HCT116 (cell line): ENCODE data around the gene PELI1. TPM values are rescaled to one million over a fixed set of nuclear protein-coding genes. Genes with fewer than 3 reads are reported as not detected.

Source experiments
- ATAC-seq: fragments of 200-7000 bp; cut with Tn5 transposase; 2 replicates; pipeline ENCODE4 v1.9.1; 2020; ENCODE audit warnings: mild to moderate bottlenecking, moderate library complexity
- BruUV-seq: library from RNA; stranded (reverse); fragments of 400-500 nt; replicated peaks from 2 replicates; lab custom pipeline; 2021; lab: Mats Ljungman, UMichigan
- CTCF ChIA-PET: fragments of 300-600 bp; sonication (Branson Sonifier 250); formaldehyde crosslinking; loops from one replicate; lab custom pipeline; 2021; ENCODE audit warnings: antibody characterized with exemption; lab: Charles Lee
- POLR2A ChIA-PET: fragments of 300-600, 350-600 bp; sonication (Branson Sonifier 250); formaldehyde crosslinking; loops from one replicate; lab custom pipeline; 2021; ENCODE audit warnings: antibody characterized with exemption; lab: Charles Lee
- RAD21 ChIA-PET, 2 experiments: fragments of 300-600 bp; sonication (Branson Sonifier 250); formaldehyde crosslinking; loops; one replicate each; lab custom pipeline; 2023; ENCODE audit warnings: low total read pairs in 2 of 2; ENCODE audit not compliant: uncharacterized antibody in 2 of 2, unreplicated experiment in 2 of 2, low non-redundant PET in 1 of 2; lab: Charles Lee
- DNase-seq: peaks from one replicate; pipeline ENCODE4 v3.0.0-alpha.2; 2010; ENCODE audit warnings: low read depth, low spot score
- H2AFZ ChIP-seq: fragments of 200-600 bp; shearing (Covaris generic), sonication (generic); 2 replicates; pipeline ENCODE4 v1.6.1; 2017; ENCODE audit warnings: low read depth, mixed run types, mixed read lengths, antibody characterized with exemption, low read length; ENCODE audit not compliant: poor library complexity, severe bottlenecking
- H3K27ac ChIP-seq: 2 replicates; pipeline ENCODE4 v1.5.1; 2012; ENCODE audit warnings: low read depth, low read length
- H3K27me3 ChIP-seq: fragments of 200-600 bp; sonication (generic); 2 replicates; pipeline ENCODE4 v1.6.1; 2016; ENCODE audit warnings: mixed run types, low read length, mixed read lengths; ENCODE audit not compliant: insufficient read depth
- H3K36me3 ChIP-seq, 2 experiments: fragments of 200-500 bp in 1 of 2; fragments of 200-600 bp in 1 of 2; sonication (Bioruptor generic) in 1 of 2; sonication (generic) in 1 of 2; 2 replicates each; pipeline versions ENCODE4 v1.5.1 to v1.6.1; 2014 to 2016; ENCODE audit warnings: low read length in 2 of 2, inconsistent platforms in 1 of 2, mixed read lengths in 1 of 2, mixed run types in 1 of 2; ENCODE audit not compliant: insufficient read depth in 2 of 2, control insufficient read depth in 1 of 2
- H3K4me1 ChIP-seq, 2 experiments: fragments of 200-600 bp in 1 of 2; sonication (generic) in 1 of 2; 2 replicates each; pipeline versions ENCODE4 v1.5.1 to v1.6.1; 2012 to 2017; ENCODE audit warnings: low read length in 2 of 2, inconsistent platforms in 1 of 2, mild to moderate bottlenecking in 1 of 2, mixed read lengths in 1 of 2, mixed run types in 1 of 2, moderate library complexity in 1 of 2; ENCODE audit not compliant: insufficient read depth in 2 of 2, control insufficient read depth in 1 of 2
- H3K4me2 ChIP-seq: fragments of 200-600 bp; sonication (generic); 2 replicates; pipeline ENCODE4 v1.6.1; 2017; ENCODE audit warnings: mixed run types, low read length, mixed read lengths
- H3K4me3 ChIP-seq, 2 experiments: fragments of 200-600 bp in 1 of 2; sonication (generic) in 1 of 2; replicated peaks in 1 of 2; 2 replicates each; pipeline ENCODE4 v1.5.1; 2011 to 2016; ENCODE audit warnings: low read length in 2 of 2, control low read depth in 1 of 2, low read depth in 1 of 2, mild to moderate bottlenecking in 1 of 2, mixed read lengths in 1 of 2, mixed run types in 1 of 2
- H3K79me2 ChIP-seq: fragments of 200-600 bp; sonication (generic); 2 replicates; pipeline ENCODE4 v1.6.1; 2017; ENCODE audit warnings: mild to moderate bottlenecking, mixed run types, low read length, moderate library complexity, mixed read lengths; ENCODE audit not compliant: insufficient read depth
- H3K9ac ChIP-seq: fragments of 200-600 bp; sonication (generic); 2 replicates; pipeline ENCODE4 v1.6.1; 2016; ENCODE audit warnings: low read length, mixed read lengths
- H3K9me2 ChIP-seq: fragments of 200-600 bp; sonication (generic), shearing (Covaris generic); 2 replicates; pipeline ENCODE4 v1.6.1; 2017; ENCODE audit warnings: mixed run types, mild to moderate bottlenecking, moderate library complexity; ENCODE audit not compliant: insufficient read depth
- H3K9me3 ChIP-seq, 2 experiments: fragments of 200-500 bp in 1 of 2; fragments of 200-600 bp in 1 of 2; sonication (Bioruptor generic) in 1 of 2; sonication (generic) in 1 of 2; 2 replicates each; pipeline ENCODE4 v1.6.1; 2014 to 2017; ENCODE audit warnings: low read length in 2 of 2, mixed read lengths in 2 of 2, inconsistent platforms in 1 of 2, low read depth in 1 of 2, mild to moderate bottlenecking in 1 of 2, mixed run types in 1 of 2, moderate library complexity in 1 of 2; ENCODE audit not compliant: control insufficient read depth in 1 of 2, insufficient read depth in 1 of 2
- H4K20me1 ChIP-seq: fragments of 200-600 bp; sonication (generic), shearing (Covaris generic); 2 replicates; pipeline ENCODE4 v1.6.1; 2017; ENCODE audit warnings: mixed run types, mild to moderate bottlenecking, moderate library complexity; ENCODE audit not compliant: insufficient read depth
- CEBPB ChIP-seq: IDR thresholded peaks from 2 replicates; pipeline ENCODE4 v1.6.1; 2012; ENCODE audit warnings: low read depth
- CTCF ChIP-seq, 3 experiments: fragments of 200-600 bp in 1 of 3; sonication (generic) in 1 of 3; IDR thresholded peaks in 2 of 3; conservative IDR thresholded peaks in 1 of 3; 2 replicates each; pipeline ENCODE4 v1.5.1; 2012 to 2017; ENCODE audit warnings: low read depth in 2 of 3, low read length in 2 of 3, antibody characterized with exemption in 1 of 3, borderline replicate concordance in 1 of 3, control low read depth in 1 of 3, mild to moderate bottlenecking in 1 of 3, mixed read lengths in 1 of 3, mixed run types in 1 of 3, moderate library complexity in 1 of 3; ENCODE audit not compliant: insufficient read depth in 1 of 3
- EGR1 ChIP-seq: IDR thresholded peaks from 2 replicates; pipeline ENCODE4 v1.6.1; 2012; ENCODE audit warnings: low read depth
- ELF1 ChIP-seq: IDR thresholded peaks from 2 replicates; pipeline ENCODE4 v1.6.1; 2012; ENCODE audit warnings: low read depth, borderline replicate concordance
- EZH2 ChIP-seq: fragments of 200-600 bp; sonication (generic); IDR thresholded peaks from 2 replicates; pipeline ENCODE4 v1.6.1; 2017; ENCODE audit warnings: antibody characterized with exemption, mixed run types
- EZH2phosphoT487 ChIP-seq: fragments of 200-600 bp; IDR thresholded peaks from 2 replicates; pipeline ENCODE4 v1.6.1; 2018; ENCODE audit warnings: antibody characterized with exemption, borderline replicate concordance
- JUND ChIP-seq: IDR thresholded peaks from 2 replicates; pipeline ENCODE4 v1.6.1; 2012
- MAX ChIP-seq: IDR thresholded peaks from 2 replicates; pipeline ENCODE4 v1.6.1; 2012
- REST ChIP-seq: IDR thresholded peaks from 2 replicates; pipeline ENCODE4 v1.6.1; 2012; ENCODE audit warnings: low read depth
- SIN3A ChIP-seq: IDR thresholded peaks from 2 replicates; pipeline ENCODE4 v1.6.1; 2012; ENCODE audit warnings: low read depth
- SRF ChIP-seq: IDR thresholded peaks from 2 replicates; pipeline ENCODE4 v1.6.1; 2012; ENCODE audit warnings: low read depth
- ZBTB33 ChIP-seq: IDR thresholded peaks from 2 replicates; pipeline ENCODE4 v1.6.1; 2011; ENCODE audit warnings: mild to moderate bottlenecking, low read length, moderate library complexity; ENCODE audit not compliant: insufficient replicate concordance; ENCODE audit errors: extremely low read depth
- ZNF274 ChIP-seq: fragments of 200-500 bp; sonication (Bioruptor generic); IDR thresholded peaks from 2 replicates; pipeline ENCODE4 v1.6.1; 2014; ENCODE audit warnings: mild to moderate bottlenecking, low read depth, low read length, inconsistent platforms
- intact Hi-C: fragments of 100-400 bp; cut with micrococcal nuclease; formaldehyde crosslinking; loops from 2 replicates; pipeline ENCODE4 v1.10.0; 2022
- total RNA-seq: library from RNA; stranded (reverse); gene quantifications from one replicate; pipeline ENCODE4 v1.2.1, GENCODE V29; 2021; ENCODE audit not compliant: unreplicated experiment

The PELI1 gene
- total RNA-seq, 1 experiment from 2014 or later: 7.9 TPM

GRCh38 chr2:64192664-64193105 lies 48.5 kb upstream of the PELI1 start:
- Histone ChIP-seq H3K79me2 (no peaks in the 10 kb centered on the region), H3K4me3 (no peak overlapping the region), H3K9ac (no peak overlapping the region), H3K27ac (no peak overlapping the region), H4K20me1 (no peaks in the 10 kb centered on the region), H3K9me2 (no peaks in the 10 kb centered on the region), H3K9me3 (no peaks in the 10 kb centered on the region), H3K4me1 (no peaks in the 10 kb centered on the region), H2AFZ (no peak overlapping the region), H3K27me3 (no peaks in the 10 kb centered on the region), H3K4me2 (no peak overlapping the region), H3K36me3 (no peaks in the 10 kb centered on the region)
- RAD21 ChIA-PET: interaction anchor here in 1 of 2 experiments (0.6 kb wide), 1 partner anchor 21 kb away, joined by 3 read pairs; no protein-coding TSS in a partner anchor
- no peak for TF ChIP-seq CEBPB
- POLR2A ChIA-PET: no interaction called here
- DNase-seq: no peak
- intact Hi-C loops: no loop called here
- no TSS peak for BruUV-seq
- ATAC-seq: no peak
- CTCF ChIA-PET: no interaction called here

- Histone ChIP-seq H3K4me2 (no peak overlapping the region), H3K79me2 (no peaks in the 10 kb centered on the region), H2AFZ (no peak overlapping the region), H3K27ac (no peak overlapping the region), H3K9ac (no peak overlapping the region), H3K4me3 (no peak overlapping the region), H3K4me1 (no peaks in the 10 kb centered on the region), H3K9me2 (no peaks in the 10 kb centered on the region), H3K36me3 (no peaks in the 10 kb centered on the region), H3K9me3 (no peaks in the 10 kb centered on the region), H4K20me1 (no peaks in the 10 kb centered on the region), H3K27me3 (no peaks in the 10 kb centered on the region)
- DNase-seq (no peak), ATAC-seq (no peak)
- ChIA-PET CTCF (no interaction called here), POLR2A (no interaction called here), RAD21 (interaction anchor here in 1 of 2 experiments (0.6 kb wide), 1 partner anchor 20 kb away, joined by 3 read pairs; no protein-coding TSS in a partner anchor)
- intact Hi-C loops: no loop called here
- BruUV-seq: no TSS peak
- TF ChIP-seq CTCF (IDR thresholded peaks at IDR 0.05 in 2 of 3, conservative IDR thresholded peaks at IDR 0.05 in 1 of 3; ENCODE audit: borderline replicate concordance in 1 of 3, insufficient read depth in 1 of 3, low read depth in 2 of 3, low read length in 2 of 3) (no peak), EGR1 (no peak), SRF (no peak), SIN3A (no peak), ZNF274 (no peak), ZBTB33 (no peak), ELF1 (no peak), REST (no peak), JUND (no peak), EZH2phosphoT487 (no peak), CEBPB (no peak), EZH2 (no peak), MAX (no peak)
Observed at GRCh38 chr2:64192125-64192479, 47.9 kb upstream of the PELI1 start.
